Right cardiac atrium (tissue), 5 donors: ENCODE measurements around the gene CAMTA1. TPM values are rescaled to one million over a fixed set of nuclear protein-coding genes. Genes with fewer than 3 reads are reported as not detected.

Experiments
- ATAC-seq, 2 donors: fragments of 200-7000 bp; cut with Tn5 transposase; one replicate each; pipeline versions ENCODE4 v1.8.0 to v1.9.1; 2020; ENCODE audit warnings: moderate library complexity in 2 of 2, mild to moderate bottlenecking in 1 of 2
- DNase-seq, 3 donors: peaks; one replicate each; pipeline ENCODE4 v3.0.0-alpha.2; 2020
- H3K27ac ChIP-seq: one replicate; pipeline ENCODE4 v1.5.1; 2013; ENCODE audit warnings: mild to moderate bottlenecking, low read length, control low read depth, moderate library complexity
- H3K27me3 ChIP-seq: one replicate; pipeline ENCODE4 v1.6.1; 2013; ENCODE audit not compliant: control insufficient read depth, insufficient read depth
- H3K4me1 ChIP-seq: one replicate; pipeline ENCODE4 v1.6.1; 2013; ENCODE audit warnings: low read length; ENCODE audit not compliant: control insufficient read depth, insufficient read depth
- H3K4me3 ChIP-seq: one replicate; pipeline ENCODE4 v1.5.1; 2013; ENCODE audit warnings: low read length, control low read depth
- H3K9me3 ChIP-seq: one replicate; pipeline ENCODE4 v1.6.1; 2013; ENCODE audit warnings: low read length; ENCODE audit not compliant: control insufficient read depth
- WGBS: extraction: QIAGEN DNeasy Blood & Tissue Kit; methylation state at CpG from one replicate; pipeline ENCODE4 v1.1.7; 2013; 5-methylcytosine and 5-hydroxymethylcytosine counted together
- intact Hi-C, 4 donors: fragments of 100-400 bp; cut with DNase I; formaldehyde crosslinking; loops; one replicate each; pipeline versions ENCODE4 v1.11.0 to v1.14.0; 2022 to 2023
- polyA plus RNA-seq: library from polyadenylated mRNA; stranded (reverse); fragments of 200-250 nt; gene quantifications from one replicate; pipeline ENCODE4 v1.2.3, GENCODE V29; 2013
- total RNA-seq, 4 donors: library from RNA; stranded (reverse); fragmentation: NEBNext Ultra II Directional; extraction: Animal tissue kit (Norgen Biotek cat#: 25700); gene quantifications; one replicate each; pipeline ENCODE4 v1.2.1, GENCODE V29; 2021
- donor health status: healthy with polysubstance abuse.
- donor health status: DM: no; HTN: yes; CAD: no.
- donor health status: DM: no; HTN: no; CAD: no.
- donor health status: DM: no; HTN: yes; CAD: no; lungs with severe emphysema.
- donor health status: DM: yes; HTN: yes; CAD: no.

The CAMTA1 gene
- total and polyA plus RNA-seq, 5 donors, result 155 to 334 (median 164) TPM

GRCh38 chr1:7303554-7304317 lies 518.5 kb downstream of the CAMTA1 start:
- WGBS, result 80% methylated on average over 8 of the region's 8 CpGs
- Histone ChIP-seq H3K4me3 (no peak overlapping the region), H3K9me3 (no peaks in the 10 kb centered on the region)

GRCh38 chr1:7313081-7313546 lies 527.9 kb downstream of the CAMTA1 start:
- DNase-seq, result no peak
- 53% methylated on average over 8 of the region's 8 CpGs for WGBS
- Histone ChIP-seq H3K4me1 (no peaks in the 10 kb centered on the region), H3K4me3 (no peak overlapping the region), H3K9me3 (no peaks in the 10 kb centered on the region), H3K27me3 (no peaks in the 10 kb centered on the region), H3K27ac (no peak overlapping the region)
- no peak for ATAC-seq
- intact Hi-C loops, result no loop called here

More at GRCh38 chr1:7303554-7304317, 518.5 kb downstream of the CAMTA1 start:
- peaks cover 2% of the 10 kb centered on the region for H3K4me1 ChIP-seq
- intact Hi-C loops, result no loop called here
- H3K27me3 ChIP-seq, result no peaks in the 10 kb centered on the region
- DNase-seq (no peak), ATAC-seq (no peak)
- no peak overlapping the region for H3K27ac ChIP-seq

- Histone ChIP-seq H3K4me1 (no peaks in the 10 kb centered on the region), H3K9me3 (no peaks in the 10 kb centered on the region), H3K27me3 (no peaks in the 10 kb centered on the region), H3K4me3 (no peak overlapping the region), H3K27ac (no peak overlapping the region)
- 91% methylated on average over 5 of the region's 5 CpGs for WGBS
- intact Hi-C loops, result no loop called here
- ATAC-seq (no peak), DNase-seq (no peak)
These were observed 528.6 kb downstream of the CAMTA1 start for GRCh38 chr1:7313826-7314225.

DNA sequence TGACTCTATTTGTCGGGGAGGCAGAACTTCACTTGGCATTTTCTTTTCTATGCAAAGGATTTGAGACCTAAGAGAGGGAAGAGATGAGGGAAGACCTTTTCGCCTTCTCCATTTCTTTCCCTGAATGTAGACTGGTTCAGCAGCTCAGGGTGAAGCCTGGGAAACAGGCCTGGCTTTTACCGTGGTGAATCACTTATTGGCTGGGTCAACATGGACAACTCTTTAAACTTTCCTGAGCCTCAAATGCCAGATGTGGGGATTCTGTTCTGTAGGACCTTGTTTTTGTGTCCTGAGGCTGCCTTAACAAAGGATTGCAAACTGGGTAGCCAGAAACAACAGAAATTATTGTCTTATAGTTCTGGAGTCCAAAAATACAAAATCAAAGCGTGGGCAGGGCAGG lies 530.1 kb downstream of the CAMTA1 start:
- intact Hi-C loops, result no loop called here
- H3K4me1 ChIP-seq, result no peaks in the 10 kb centered on the region
- H3K9me3 ChIP-seq, result no peaks in the 10 kb centered on the region
- no peak overlapping the region for H3K4me3 ChIP-seq
- no peak for DNase-seq
- ATAC-seq, result no peak
- 86% methylated on average over 4 of the region's 4 CpGs for WGBS
- no peak overlapping the region for H3K27ac ChIP-seq
- no peaks in the 10 kb centered on the region for H3K27me3 ChIP-seq

- Histone ChIP-seq H3K27me3 (no peaks in the 10 kb centered on the region), H3K4me3 (no peak overlapping the region), H3K9me3 (no peaks in the 10 kb centered on the region), H3K27ac (no peak overlapping the region), H3K4me1 (no peaks in the 10 kb centered on the region)
- no peak for DNase-seq
- no peak for ATAC-seq
- WGBS, result 90% methylated on average over 6 of the region's 6 CpGs
- intact Hi-C loops, result no loop called here
These were observed 530.7 kb downstream of the CAMTA1 start for GRCh38 chr1:7315946-7316345.

DNA sequence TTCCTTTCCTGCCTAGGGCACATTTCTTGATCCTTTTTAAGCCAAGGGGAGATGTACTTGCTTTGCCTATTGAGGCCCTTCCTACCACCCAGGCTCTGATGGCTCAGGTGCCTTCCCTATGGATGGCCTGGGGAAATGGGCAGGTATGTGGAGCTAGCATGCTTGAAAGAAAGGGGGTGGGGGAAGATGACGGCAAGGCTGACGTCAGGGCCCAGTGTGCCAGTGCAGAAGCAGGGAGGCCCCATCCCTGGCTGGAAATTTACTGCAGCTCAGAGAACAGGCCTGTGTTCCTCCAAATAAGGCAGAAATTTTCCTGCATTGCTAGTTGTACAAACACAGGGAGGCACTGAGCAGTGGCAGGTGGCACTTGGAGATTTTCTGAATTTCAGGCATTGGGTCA lies 532.6 kb downstream of the CAMTA1 start:
- ATAC-seq (no peak), DNase-seq (no peak)

DNA sequence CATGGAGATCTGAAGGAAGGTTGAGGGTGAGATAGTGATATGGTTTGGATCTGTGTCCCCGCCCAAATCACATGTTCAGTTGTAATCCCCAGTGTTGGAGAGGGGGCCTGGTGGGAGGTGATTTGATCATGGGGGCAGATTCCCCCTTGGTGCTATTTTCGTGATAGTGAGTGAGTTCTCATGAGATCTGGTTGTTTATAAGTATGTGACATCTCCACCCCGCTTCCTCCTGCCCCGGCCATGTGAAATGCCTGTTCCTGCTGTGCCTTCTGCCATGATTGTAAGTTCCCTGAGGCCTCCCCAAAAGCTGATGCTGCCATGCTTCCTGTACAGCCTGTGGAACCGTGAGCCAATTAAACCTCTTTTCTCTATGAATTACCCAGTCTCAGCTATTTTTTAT lies 533.9 kb downstream of the CAMTA1 start:
- Histone ChIP-seq H3K27ac (no peak overlapping the region), H3K4me1 (no peaks in the 10 kb centered on the region), H3K27me3 (no peaks in the 10 kb centered on the region), H3K9me3 (no peaks in the 10 kb centered on the region), H3K4me3 (no peak overlapping the region)
- intact Hi-C loops, result no loop called here
- WGBS, result 89% methylated on average over 5 of the region's 5 CpGs
- DNase-seq, result no peak
- no peak for ATAC-seq

More for the DNA sequence above, 532.6 kb downstream of the CAMTA1 start:
- Histone ChIP-seq H3K27ac (no peak overlapping the region), H3K4me1 (no peaks in the 10 kb centered on the region), H3K27me3 (no peaks in the 10 kb centered on the region), H3K9me3 (no peaks in the 10 kb centered on the region), H3K4me3 (no peak overlapping the region)
- intact Hi-C loops, result no loop called here
- WGBS, result 92% methylated on average over 2 of the region's 2 CpGs

- Histone ChIP-seq H3K9me3 (no peaks in the 10 kb centered on the region), H3K27ac (no peak overlapping the region), H3K4me3 (no peak overlapping the region), H3K4me1 (no peaks in the 10 kb centered on the region), H3K27me3 (no peaks in the 10 kb centered on the region)
- intact Hi-C loops, result no loop called here
- ATAC-seq (no peak), DNase-seq (no peak)
These were observed 535.4 kb downstream of the CAMTA1 start for GRCh38 chr1:7320661-7321060.

DNA sequence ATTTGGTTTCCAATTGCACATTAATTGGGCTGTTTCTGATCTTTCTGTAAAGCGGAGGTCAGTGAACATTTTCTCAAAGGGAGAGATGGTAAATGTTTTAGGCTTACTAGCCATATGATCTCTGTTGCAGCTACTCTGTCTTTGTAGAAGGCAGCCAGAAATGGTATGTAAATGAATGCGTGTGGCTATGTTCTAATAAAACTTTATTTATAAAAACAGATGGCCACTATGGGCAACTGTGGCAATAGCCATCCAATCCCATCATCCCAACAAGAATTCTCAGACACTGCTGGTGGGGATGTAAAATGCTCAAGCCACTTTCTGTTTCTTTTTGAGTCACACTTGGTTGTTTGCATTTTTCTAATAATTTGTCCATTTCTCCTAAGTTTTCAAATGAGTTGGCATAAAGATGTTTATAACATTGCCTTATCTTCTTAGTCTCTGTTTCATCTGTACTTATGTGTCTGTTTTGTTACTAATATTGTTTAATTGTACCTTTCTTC lies 537.1 kb downstream of the CAMTA1 start:
- Histone ChIP-seq H3K27me3 (no peaks in the 10 kb centered on the region), H3K4me1 (no peaks in the 10 kb centered on the region), H3K9me3 (no peaks in the 10 kb centered on the region), H3K27ac (no peak overlapping the region), H3K4me3 (no peak overlapping the region)
- DNase-seq (no peak), ATAC-seq (no peak)
- intact Hi-C loops, result no loop called here
- 96% methylated on average over 2 of the region's 2 CpGs for WGBS

- DNase-seq (no peak), ATAC-seq (no peak)
- no peaks in the 10 kb centered on the region for H3K9me3 ChIP-seq
- H3K4me1 ChIP-seq, result no peaks in the 10 kb centered on the region
- H3K27ac ChIP-seq, result no peak overlapping the region
- H3K27me3 ChIP-seq, result no peaks in the 10 kb centered on the region
- intact Hi-C loops, result no loop called here
- WGBS, result 76% methylated on average over 1 of the region's 1 CpG
- no peak overlapping the region for H3K4me3 ChIP-seq
These were observed 537.7 kb downstream of the CAMTA1 start for GRCh38 chr1:7322912-7323311.

DNA sequence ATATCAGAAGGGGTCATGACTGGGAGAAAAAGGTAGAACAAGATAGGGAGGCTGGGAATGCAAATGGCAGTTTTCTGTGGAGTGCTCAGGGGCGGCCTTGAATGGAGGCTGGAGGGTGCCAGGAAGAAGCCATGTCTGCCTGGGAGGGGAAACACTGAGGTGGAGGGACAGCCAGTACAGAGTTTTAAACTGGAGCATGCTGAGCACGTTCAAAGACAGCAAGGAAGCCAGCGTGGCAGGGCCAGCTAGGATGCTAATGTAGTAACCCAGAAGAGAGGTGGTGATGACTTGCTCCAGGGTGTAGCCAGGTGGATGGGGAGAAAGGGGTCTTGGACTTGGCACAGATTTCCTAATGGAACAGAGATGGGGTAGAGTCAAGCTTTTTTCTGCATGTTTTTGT lies 540.0 kb downstream of the CAMTA1 start:
- Histone ChIP-seq H3K4me3 (no peak overlapping the region), H3K9me3 (no peaks in the 10 kb centered on the region), H3K27me3 (no peaks in the 10 kb centered on the region), H3K27ac (no peak overlapping the region), H3K4me1 (no peaks in the 10 kb centered on the region)
- ATAC-seq, result no peak
- no peak for DNase-seq
- intact Hi-C loops, result no loop called here
- WGBS, result 85% methylated on average over 3 of the region's 3 CpGs
